AG08395 (cell line): Measurements from ENCODE around the gene IPPK.
A peak's percentile ranks its signal among the peaks of the same experiment; 100 is the strongest.

Source experiments
- DNase-seq: peaks from one replicate; pipeline ENCODE4 v3.0.0; 2012; ENCODE audit warnings: mixed read lengths, low spot score

The IPPK gene, protein sequence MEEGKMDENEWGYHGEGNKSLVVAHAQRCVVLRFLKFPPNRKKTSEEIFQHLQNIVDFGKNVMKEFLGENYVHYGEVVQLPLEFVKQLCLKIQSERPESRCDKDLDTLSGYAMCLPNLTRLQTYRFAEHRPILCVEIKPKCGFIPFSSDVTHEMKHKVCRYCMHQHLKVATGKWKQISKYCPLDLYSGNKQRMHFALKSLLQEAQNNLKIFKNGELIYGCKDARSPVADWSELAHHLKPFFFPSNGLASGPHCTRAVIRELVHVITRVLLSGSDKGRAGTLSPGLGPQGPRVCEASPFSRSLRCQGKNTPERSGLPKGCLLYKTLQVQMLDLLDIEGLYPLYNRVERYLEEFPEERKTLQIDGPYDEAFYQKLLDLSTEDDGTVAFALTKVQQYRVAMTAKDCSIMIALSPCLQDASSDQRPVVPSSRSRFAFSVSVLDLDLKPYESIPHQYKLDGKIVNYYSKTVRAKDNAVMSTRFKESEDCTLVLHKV

DNA sequence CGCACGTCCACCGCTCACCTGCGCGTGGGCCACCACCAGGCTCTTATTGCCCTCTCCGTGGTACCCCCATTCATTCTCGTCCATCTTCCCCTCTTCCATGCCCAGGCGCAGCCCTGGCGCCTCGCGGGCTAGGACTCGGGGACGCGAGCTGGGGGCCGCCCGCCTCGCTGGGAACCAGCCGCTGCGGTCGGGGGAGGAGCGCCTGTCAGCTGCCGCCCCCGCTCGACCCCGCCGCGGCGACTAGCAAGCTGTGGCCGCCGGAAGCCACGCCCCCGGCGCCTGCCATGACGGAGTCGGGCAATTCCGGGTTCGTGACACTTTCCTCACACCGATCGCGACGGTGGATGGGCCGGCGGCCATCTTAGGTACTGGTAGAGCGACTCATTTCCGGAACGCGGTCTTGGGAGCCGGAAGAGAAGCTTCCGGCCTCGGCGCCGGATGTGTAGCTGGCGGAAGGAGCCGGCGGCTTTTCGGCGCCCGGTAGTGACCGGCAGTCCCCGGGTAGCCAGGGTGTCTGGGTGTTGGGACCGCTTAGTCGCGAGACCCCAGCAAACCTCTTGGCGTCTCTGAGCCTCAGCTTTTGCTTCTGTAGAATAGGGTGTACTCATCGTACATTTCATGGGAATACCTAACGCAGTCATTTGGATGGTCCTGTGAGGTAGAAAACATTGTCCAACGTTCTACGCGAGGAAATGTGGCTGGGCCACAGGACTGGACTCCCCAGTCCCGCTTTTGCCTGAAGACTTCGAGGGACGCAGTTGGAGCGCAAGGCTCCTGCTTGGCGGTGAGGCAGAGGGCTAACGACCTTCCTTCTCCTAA, at the start of gene IPPK:
TSS of gene IPPK (minus strand) at position 242 of the 819 bp plus-strand sequence. CDS start at position 99, 143 bp downstream.
- DNase-seq, result peak; percentile 99

DNA sequence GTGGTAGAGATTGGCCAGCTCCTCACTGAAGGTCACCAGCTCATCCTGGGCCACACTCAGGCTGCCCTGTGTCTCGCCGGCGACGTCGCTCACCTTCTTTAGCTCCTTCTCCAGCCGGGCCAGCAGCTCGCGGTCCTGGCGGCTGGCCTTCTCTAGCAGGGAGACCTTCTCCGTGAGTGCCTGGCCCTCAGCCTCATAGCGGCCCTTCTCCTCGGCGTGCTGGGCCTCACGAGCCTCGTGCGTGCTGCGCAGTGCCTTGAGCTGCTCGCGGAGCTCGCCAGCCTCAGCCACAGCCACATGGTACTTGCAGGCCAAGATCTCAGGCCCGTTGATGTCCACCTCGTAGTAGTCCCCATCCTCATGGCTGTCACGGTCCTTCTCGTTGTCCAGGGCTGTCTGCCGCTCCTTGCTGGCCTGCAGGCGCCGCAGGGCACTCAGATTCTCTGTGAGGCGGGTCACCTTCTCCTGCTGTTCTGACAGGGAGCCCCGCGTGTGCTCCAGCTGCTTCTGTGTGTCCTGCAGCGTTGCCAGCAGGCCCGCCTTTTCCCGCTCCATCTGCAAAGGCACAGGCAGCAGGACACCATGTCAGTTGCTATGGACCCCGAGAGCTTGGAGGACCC, 49.2 kb upstream of the IPPK start:
- DNase-seq, result no peak

DNA sequence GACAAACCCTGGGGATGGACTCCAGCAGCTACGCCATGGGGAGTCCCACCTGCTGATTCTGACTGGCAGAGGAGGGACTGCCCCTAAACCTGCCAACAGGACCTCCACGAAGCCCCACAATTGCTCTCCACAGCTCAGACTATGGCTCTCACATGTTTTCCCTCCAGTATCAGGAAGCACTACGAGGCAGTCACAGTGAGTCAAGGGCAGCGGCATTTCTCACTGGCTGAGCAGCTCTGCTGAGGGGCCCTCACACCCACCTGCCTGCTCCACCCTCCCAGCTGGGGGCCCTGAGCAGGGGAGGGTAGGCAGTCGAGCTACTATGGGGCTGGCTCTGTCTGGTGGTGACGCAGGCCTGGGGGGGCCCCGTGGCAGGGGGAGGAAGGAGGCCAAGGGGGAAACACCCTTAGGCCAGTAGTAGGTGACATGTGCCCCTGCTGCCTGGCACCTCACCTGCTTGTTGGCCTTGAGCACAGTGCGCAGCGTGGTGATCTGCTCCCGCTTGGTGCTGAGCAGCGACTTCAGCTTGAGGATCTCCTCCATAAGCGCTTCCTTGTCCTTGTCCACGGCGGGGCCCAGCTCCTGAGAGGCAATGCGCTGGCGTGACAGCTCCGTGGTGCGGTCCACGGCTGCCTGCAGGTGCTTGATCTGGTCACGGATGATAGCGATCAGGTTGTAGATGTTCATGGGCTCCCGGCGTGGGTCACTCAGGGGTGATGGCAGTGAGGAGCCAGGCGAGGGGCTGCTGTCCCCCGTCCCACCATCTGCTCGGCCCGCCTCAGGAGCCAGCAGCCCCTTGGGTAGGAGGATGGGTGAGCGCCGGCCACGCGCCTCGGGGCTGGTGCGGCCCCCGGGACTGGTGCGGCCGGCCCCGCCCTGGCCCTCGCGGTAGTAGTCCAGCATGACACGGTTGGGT, 48.4 kb upstream of the IPPK start:
- DNase-seq, result no peak

DNA sequence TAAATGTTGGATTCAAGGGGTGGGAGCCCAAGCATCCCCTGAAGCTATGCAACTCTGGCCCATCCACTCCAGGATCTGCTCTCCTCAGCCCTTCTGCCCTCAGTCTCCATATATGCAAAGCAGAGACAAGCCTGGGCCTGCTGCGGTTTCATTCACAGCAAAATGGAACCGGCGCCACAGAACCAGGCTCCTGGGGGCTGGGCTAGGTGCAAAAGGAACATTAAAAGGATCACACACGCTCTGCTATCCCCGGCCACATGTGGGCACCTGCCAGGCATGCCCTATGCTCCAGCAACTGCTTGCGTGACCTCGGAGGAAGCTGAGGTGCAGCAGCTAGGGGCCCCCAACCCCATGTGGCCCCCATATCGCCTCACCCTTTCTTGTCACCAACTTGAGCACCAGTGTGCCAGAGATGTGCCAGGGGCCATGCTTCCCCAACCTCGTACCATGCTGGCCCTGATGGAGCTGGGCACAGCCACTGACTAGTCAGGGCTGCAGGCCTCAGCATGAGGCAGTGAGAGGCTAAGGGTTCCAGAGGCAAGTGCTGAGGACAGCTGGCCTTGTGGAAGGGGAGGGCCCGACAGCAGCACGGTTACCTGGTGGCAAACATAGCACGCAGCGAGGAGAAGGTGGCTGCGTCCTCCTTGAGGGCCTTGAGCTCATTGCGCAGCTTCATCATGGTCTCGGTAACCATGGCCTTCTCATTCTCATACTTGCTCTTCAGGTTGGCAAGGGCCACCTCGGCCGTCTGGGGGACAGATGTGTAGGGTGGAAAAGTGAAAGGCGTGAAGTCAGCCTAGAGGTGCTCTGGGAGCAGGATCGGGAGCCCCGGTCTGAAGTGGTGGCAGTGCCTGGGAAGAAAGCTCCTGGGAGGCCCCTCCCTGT, 47.5 kb upstream of the IPPK start:
- no peak for DNase-seq

DNA sequence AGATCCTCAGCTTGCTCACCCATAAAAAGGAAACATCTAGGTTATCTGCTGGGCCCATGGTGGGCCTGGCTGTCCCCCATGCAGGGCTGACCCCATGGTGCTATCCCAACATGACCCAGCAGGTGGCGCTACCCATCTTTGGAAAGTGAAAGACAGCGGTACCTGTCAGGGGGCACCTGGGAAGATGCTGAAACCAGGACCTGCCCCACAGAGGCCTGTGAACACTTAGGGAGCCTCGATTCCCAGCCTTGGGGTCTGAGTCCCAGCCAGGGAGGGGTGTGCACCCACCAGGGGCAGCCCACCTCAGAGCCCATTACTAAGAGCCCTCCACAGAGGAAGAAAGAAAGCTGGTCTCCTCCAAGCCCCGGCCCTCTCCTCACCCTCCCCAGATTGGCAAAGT, 46.6 kb upstream of the IPPK start:
- DNase-seq, result peak; percentile 62

DNA sequence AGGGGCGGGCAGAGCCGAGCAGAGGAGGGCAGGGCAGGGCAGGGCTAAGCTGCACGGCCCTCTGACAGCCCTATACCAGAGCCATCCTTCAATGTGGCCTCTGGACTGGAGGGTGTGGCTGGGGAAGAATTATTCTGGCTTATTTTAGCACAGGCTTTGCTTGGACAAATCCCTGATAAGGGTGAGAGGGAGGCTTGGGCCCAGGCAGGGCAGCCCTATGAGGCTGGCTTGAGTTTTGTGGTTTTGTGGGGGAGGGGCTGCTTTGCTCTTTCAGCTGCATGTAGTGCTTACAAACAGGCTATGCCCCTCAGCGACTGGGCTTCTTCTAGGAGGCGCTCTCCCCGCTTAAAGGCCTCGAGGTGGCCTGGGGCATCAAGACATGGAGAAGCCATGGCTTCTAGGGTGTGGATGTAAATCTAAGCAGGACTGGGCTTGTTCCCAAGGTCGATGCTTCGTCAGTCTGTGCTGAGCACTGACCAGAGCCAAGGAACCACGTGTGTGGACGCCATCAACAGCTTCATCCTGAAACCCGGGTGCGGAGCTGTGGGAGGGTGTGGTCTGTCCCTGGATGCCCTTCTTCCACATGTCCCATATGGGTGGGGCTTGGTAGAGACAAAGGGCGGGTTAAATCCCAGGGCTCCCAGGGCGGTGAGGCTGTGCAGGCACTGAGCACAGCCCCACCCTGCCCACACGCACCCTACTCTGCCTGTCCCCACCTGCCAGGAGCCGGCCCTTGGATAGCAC, 45.7 kb upstream of the IPPK start:
- DNase-seq, result peak; percentile 67

DNA sequence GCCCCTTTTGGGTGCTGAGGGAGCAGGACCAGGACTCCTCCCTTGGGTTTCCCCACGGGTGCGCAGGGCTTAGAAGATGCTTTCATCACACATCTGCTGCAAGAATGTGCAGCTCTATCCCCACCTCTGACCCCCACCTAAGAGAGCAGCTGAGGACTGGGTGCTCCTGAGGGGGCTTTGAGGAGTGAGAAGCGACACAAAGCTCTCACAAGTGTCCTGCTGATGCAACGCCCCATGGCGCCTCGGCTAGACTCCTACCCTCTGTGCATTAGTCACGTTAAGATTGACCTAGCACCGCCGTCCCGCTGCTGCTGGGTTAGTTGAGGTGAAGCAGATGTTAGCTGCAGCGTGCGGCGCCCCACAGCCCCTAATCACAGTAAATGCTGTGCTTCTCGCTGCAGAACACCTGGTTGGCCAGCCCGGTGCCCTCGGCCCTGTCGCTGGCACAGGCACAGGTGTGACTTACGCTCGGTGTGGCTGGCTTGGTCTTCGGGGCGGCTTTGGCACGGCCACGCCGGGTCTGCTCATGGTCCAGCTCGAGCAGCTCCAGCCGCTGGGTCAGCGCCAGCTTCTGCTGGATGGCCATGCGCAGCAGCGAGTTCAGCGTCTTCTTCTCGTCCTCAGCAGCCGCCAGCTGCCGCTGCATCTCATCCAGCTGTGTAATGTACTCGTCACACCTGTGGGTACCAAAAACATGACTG, 45.0 kb upstream of the IPPK start:
- DNase-seq, result no peak

DNA sequence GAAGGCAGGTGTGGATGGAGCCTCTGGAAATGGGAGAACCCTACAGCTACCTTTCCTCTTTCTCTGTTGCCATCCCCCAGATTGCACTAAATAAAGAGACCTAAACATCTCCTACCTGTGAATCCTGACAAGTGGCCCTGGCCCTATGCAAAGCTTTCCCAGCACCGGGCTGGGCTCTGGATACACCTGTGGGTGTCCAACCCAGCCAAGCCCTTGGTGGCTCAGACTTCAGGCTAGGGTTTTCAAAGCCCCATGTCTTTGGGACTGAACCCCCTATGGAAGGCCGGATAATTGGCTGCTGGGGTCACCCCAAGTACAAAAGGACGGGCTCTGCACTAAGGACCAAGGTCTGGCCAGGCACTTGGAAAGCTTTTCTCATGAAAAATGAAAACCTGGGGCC, 44.1 kb upstream of the IPPK start:
- DNase-seq, result no peak

DNA sequence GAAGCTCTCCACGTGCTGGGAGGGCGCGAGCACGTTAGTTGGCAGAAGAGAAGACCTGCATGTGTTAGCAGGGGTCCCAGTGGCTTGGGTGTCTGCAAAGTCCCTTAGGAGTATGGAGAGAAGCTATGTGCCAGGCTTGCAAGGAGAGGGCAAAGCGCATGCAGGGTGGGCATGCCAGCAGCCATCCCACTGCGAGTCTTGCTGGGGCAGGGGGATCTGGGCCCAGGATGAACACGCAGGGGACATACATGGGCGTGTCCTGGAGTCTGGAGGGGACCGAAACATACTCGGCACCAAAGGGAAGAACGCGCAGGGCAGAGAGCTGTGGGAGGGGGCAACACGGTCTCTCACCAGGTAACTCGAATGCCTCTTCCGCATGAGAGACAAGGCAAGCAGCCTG, 43.6 kb upstream of the IPPK start:
- no peak for DNase-seq

DNA sequence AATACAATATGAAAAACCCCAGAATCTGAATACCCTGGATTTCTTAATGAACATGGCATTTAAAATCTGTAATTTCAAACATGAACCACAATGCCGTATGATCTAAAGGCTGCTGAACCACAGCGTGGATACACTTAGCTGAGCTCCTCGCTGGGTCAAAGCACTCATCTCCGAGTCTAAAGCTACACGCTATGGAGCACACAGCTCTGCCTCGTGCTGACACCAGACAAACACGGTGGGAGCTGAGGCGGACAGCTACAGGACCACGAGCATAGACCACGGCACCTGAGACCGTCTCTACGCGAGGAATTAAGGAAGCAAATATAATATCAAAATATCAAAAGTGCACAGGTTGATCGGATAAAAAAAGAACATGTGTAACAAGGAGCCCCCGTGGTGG, 42.8 kb upstream of the IPPK start:
- no peak for DNase-seq

DNA sequence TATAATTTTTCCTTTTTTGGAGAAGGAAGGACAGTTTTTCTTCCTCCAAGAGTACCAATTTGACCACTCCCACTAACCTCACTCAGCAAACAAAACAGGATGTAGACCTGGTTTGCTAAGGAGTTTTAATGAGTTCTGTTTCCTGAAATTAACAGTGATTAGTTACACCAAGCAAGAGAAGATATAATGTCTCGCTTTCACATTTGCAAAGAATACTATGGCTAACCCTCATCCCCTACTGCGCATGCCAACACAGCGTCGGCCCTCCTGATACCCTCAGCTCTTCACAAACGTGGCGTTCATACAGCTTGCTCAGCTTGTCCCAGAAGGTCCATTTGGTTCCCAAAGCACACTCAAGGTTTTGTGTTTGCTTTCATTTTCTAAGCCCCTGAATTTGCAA, 41.9 kb upstream of the IPPK start:
- DNase-seq, result no peak

DNA sequence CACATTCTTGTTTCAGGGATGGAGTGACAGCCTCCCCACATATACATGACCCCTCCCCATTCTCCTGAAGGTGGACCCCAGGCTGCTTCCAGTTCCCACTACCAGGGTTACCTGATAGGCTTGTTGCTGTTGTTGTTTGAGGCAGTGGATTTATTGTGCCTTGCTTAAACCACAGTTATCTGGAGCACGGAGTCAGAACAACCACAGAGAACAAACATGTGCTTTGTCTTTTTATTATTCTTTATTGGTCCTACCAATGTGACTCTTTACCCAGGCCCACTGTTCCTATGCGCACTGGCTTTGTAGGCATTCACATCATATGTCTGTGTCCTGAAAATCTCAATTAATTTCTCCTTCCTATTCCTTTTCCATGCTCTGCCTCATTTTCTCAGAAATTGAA, 41.2 kb upstream of the IPPK start:
- DNase-seq, result no peak

DNA sequence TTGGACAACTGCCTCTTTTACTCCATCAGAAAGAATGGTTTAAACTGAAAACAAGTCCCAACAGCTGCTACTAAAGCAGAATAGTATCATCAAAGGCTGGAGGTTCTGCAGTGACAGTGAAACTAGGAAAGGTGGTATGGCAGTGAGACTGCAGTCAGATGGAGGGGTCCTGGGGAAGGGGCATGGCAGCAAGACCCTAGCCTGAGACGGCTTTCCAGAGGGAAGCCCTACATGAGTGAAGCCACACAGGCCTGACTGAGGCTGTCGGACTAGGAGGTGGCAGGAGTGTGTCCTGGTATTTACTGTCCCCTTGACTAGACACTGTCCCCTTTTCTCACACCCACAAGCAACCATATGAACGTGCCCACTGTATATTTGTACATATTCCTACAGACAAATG, 40.4 kb upstream of the IPPK start:
- DNase-seq, result no peak

DNA sequence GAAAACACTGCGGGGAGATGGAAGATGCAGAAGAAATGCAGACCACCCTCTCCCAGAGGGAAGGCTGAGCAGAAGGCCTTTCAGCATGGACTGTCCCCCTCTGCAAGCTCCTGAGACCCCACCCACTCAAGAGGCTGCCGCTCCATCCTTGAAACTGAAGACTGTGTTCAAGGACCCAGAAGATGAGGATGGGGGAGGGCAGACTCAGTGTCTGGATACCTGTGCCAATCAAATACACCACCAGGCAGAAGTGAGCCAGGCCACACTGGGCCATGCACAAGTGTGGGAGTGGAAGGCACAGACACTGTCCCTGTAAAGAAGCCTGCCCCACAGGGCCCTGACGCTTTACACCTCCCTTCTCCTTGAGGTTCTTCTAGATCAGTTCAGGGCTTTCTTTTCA, 40.0 kb upstream of the IPPK start:
- DNase-seq, result no peak

DNA sequence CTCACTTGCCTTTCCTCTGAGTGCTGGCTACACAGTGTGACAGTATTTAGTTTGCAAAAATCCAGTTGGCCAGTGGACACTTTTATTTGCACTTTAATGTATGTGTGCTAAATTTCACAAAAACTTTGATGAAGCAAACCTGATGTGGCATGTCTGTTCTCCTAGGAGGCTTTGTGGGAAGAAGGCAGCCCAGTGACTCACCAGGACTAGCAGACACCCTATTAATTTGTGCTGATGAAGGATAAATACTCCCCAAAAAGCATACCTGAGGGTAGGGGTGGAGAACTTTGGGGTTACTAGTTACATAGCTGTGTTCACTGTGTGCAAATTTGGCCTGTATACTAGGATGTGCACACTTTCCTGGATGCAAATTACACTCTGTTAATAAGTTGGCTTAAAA, 39.3 kb upstream of the IPPK start:
- no peak for DNase-seq

DNA sequence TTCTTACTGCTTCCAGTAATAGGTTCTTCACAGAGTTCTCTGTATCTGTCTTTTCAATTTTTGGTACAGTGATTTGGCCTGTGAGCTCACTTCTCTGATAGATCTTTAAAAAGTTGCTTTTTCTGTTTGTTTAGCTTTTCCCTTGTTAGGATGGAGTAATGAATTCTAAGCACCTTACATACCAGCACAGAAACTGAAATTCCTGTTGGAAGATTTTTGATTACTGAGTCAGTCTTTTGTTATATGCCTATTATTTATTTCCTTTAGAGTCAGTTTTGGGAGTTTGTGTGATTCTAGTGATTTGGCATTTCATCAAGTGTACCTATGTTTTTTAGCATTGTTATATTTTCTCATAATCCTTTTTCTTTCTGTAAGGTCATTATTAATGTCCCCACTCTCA, 37.6 kb upstream of the IPPK start:
- DNase-seq, result no peak

DNA sequence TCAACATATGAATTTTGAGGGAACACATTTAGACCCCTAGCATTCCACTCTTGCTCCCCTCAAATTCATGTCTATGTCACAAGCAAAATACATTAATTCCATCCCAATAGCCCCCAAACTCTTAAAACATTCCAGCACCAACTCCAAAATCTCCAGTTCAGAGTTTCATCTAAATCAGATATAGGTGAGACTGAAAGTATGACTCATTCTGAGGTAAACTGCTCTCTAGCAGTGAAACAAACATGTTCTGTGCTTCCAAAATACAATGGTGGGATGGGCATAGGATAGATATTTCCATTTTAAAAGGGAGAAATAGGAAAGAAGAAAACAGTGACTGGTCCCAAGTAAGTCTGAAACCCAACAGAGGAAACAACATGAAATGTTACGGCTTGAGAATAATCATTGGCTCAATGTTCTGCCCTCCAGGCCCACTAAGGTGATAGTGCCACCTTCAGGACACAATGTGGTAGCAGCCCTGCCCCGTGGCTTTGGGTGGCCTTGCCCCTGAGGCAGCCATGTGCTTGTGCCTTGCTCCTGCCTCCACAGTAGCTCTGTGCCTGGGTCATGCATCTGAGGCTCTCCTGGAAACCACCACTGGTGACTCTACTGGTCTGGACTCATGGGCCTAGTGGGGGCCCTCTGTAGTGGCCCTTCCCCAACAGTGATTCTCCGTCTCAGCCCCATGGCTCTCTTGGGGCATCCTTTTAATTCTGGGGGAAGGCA, 36.4 kb upstream of the IPPK start:
- no peak for DNase-seq

DNA sequence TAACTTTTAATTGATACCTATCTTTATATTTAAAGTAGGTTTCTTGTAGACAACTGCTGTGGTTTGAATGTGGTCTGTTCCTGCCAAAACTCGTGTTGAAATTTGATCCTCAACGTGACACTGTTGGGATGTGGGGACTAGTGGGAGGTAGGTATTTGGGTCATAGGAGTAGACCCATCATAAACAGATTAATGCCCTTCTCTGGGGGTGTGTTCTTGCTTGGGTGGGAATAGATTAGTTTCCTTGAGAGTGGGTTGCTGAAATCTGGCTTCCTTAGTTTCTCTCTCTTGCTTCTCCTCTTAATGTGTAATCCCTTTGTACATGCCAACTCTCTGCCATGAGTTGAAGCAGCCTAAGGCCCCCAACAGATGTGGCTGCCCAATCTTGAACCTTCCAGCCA, 34.6 kb upstream of the IPPK start:
- DNase-seq, result no peak

DNA sequence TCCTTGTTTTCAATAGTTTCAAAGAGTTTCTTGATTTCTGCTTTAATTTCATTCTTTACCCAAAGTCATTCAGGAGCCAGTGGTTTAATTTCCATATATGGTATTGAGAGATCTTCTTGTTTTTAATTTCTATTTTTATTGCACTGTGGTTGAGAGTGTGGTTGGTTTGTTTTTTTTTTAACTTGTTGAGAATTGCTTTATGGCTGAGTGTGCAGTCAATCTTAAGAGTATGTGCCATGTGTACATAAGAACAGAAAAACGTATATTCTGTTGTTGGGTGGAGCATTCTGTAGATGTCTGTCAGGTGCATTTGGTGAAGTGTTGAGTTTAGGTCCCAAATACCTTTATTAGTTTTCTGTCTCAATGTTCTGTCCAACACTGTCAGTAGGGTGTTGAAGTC, 26.7 kb upstream of the IPPK start:
- no peak for DNase-seq
